Measurements from ENCODE around the gene SCN1A. TPM values are rescaled to one million over a fixed set of nuclear protein-coding genes. Genes with fewer than 3 reads are reported as not detected.

Gene SCN1A
- total and polyA plus RNA-seq, 2 of the 13 experiments (the other 11 are each of a cell fraction or from before 2014, with no cell fraction given) = 19.9 to 39.4 TPM

GRCh38 chr2:165970663-165971062, 157.2 kb downstream of the SCN1A start:
- CTCF ChIA-PET (ENCODE audit: low intra/inter-chr PET ratio, low total read pairs) = no interaction called here

More at GRCh38 chr2:165970663-165971062, 157.2 kb downstream of the SCN1A start:
- DNase-seq (ENCODE audit: low spot score) (no peak), ATAC-seq (peak; percentile 50), FAIRE-seq (no peak)
- peaks cover 1 to 11% of the 10 kb centered on the region in 2 experiments; a peak in 2 of 5 replicates for H3K27me3 ChIP-seq (ENCODE audit: control insufficient read depth in 1 of 2, insufficient read depth in 2 of 2, low read length in 2 of 2)
- TF ChIP-seq STAG1 (CRISPR knock-in tag; IDR thresholded peaks at IDR 0.05) (peak; percentile 36), CTCF (CRISPR knock-in tag; IDR thresholded peaks at IDR 0.05) (peak; percentile 51), NR2F1 (CRISPR knock-in tag; IDR thresholded peaks at IDR 0.05) (no peak), MNT (IDR thresholded peaks at IDR 0.05) (peak; percentile 73), ZNF260 (CRISPR knock-in tag; IDR thresholded peaks at IDR 0.05; ENCODE audit: borderline replicate concordance, low read depth) (no peak)
- POLR2A ChIA-PET = no interaction called here
- H3K4me3 ChIP-seq (replicated peaks in 1 of 3; ENCODE audit: insufficient read depth in 1 of 3, low read depth in 2 of 3, low read length in 3 of 3) = no peak overlapping the region
- no peaks in the 10 kb centered on the region for H3K79me2 ChIP-seq (ENCODE audit: insufficient read depth, low read length)
- H2AFZ ChIP-seq (ENCODE audit: low read length) = no peak overlapping the region
- H3K9me3 ChIP-seq (ENCODE audit: low read length) = no peaks in the 10 kb centered on the region
- BruUV-seq (replicated peaks) = no TSS peak
- H3K4me1 ChIP-seq (ENCODE audit: insufficient read depth, low read length) = peaks cover 18% of the 10 kb centered on the region; the same call in 1 of the 2 replicates
- H4K20me1 ChIP-seq (ENCODE audit: insufficient read depth, low read length) = no peaks in the 10 kb centered on the region
- in situ Hi-C loops (cut with HindIII; ENCODE audit: extremely low pct_ligation_motif_present, low pct_unique_long_range_greater_than_20kb) (no loop called here), intact Hi-C loops (cut with micrococcal nuclease; ENCODE audit: unreplicated experiment) (loop anchor here (1.0 kb wide), 1 partner anchor 16 kb away; no protein-coding TSS in a partner anchor)
- no peak overlapping the region for H3K4me2 ChIP-seq (ENCODE audit: low read depth, low read length)
- H3K27ac ChIP-seq (ENCODE audit: extremely low read length, insufficient read depth, low read length) = no peak overlapping the region
- no peak overlapping the region for H3K9ac ChIP-seq (ENCODE audit: insufficient read depth, low read depth, low read length)
- WGBS (ENCODE audit: low lambda C conversion rate) = 8% methylated on average over 1 of the region's 1 CpG
- H3K36me3 ChIP-seq (replicated peaks in 1 of 2; ENCODE audit: control insufficient read depth in 1 of 2, insufficient read depth in 2 of 2, low read length in 2 of 2) = no peaks in the 10 kb centered on the region
